Hepatocyte (in vitro differentiated cells): ENCODE data around the gene MAD1L1. TPM values are rescaled to one million over a fixed set of nuclear protein-coding genes. Genes with fewer than 3 reads are reported as not detected.

Experiments used
- DNase-seq: peaks from one replicate; pipeline ENCODE4 v3.0.0-alpha.2; 2016; ENCODE audit warnings: low spot score
- H2AFZ ChIP-seq: fragments of 200-600 bp; sonication (generic); 2 replicates; pipeline ENCODE4 v1.6.0; 2016; ENCODE audit warnings: antibody characterized with exemption, mild to moderate bottlenecking
- H3K27ac ChIP-seq: fragments of 200-600 bp; sonication (generic); 2 replicates; pipeline ENCODE4 v1.5.1; 2016; ENCODE audit warnings: mild to moderate bottlenecking
- H3K27me3 ChIP-seq: fragments of 200-600 bp; sonication (generic); 2 replicates; pipeline ENCODE4 v1.6.1; 2016
- H3K36me3 ChIP-seq: fragments of 200-600 bp; sonication (generic); replicated peaks from 2 replicates; pipeline ENCODE4 v1.5.1; 2016; ENCODE audit warnings: low read depth; ENCODE audit not compliant: insufficient read depth
- H3K4me1 ChIP-seq: fragments of 200-600 bp; sonication (generic); 2 replicates; pipeline ENCODE4 v1.5.1; 2016; ENCODE audit warnings: mild to moderate bottlenecking, moderate library complexity; ENCODE audit not compliant: insufficient read depth
- H3K4me2 ChIP-seq: fragments of 200-600 bp; sonication (generic); 2 replicates; pipeline ENCODE4 v1.6.0; 2016
- H3K4me3 ChIP-seq: fragments of 200-600 bp; sonication (generic); 2 replicates; pipeline ENCODE4 v1.5.1; 2016; ENCODE audit warnings: mild to moderate bottlenecking
- H3K79me2 ChIP-seq: fragments of 200-600 bp; sonication (generic); 2 replicates; pipeline ENCODE4 v1.6.0; 2017; ENCODE audit warnings: mild to moderate bottlenecking
- H3K9me2 ChIP-seq: fragments of 200-600 bp; sonication (generic); replicated peaks from 2 replicates; pipeline ENCODE4 v1.6.0; 2017; ENCODE audit warnings: mild to moderate bottlenecking; ENCODE audit not compliant: insufficient read depth
- H3K9me3 ChIP-seq: fragments of 200-600 bp; sonication (generic); 2 replicates; pipeline ENCODE4 v1.5.1; 2016; ENCODE audit warnings: low read depth, mild to moderate bottlenecking
- H4K20me1 ChIP-seq: fragments of 200-600 bp; sonication (generic); 2 replicates; pipeline ENCODE4 v1.6.0; 2016; ENCODE audit warnings: mild to moderate bottlenecking; ENCODE audit not compliant: insufficient read depth, poor library complexity, severe bottlenecking
- CTCF ChIP-seq: fragments of 200-600 bp; sonication (generic); IDR thresholded peaks from 2 replicates; pipeline ENCODE4 v1.5.1; 2016; ENCODE audit warnings: antibody characterized with exemption, mild to moderate bottlenecking; ENCODE audit not compliant: poor library complexity
- EZH2 ChIP-seq: fragments of 200-600 bp; sonication (generic); IDR thresholded peaks from 2 replicates; pipeline ENCODE4 v1.6.1; 2016; ENCODE audit warnings: antibody characterized with exemption, mild to moderate bottlenecking, borderline replicate concordance
- EZH2phosphoT487 ChIP-seq: fragments of 200-600 bp; sonication (generic); IDR thresholded peaks from one replicate; pipeline ENCODE4 v1.6.1; 2018; ENCODE audit warnings: antibody characterized with exemption, mild to moderate bottlenecking, low read depth, moderate library complexity; ENCODE audit not compliant: unreplicated experiment, severe bottlenecking
- WGBS: methylation state at CpG from one replicate; pipeline ENCODE4 v1.1.6; 2016; ENCODE audit warnings: low lambda C conversion rate; ENCODE audit errors: missing lambda C conversion rate; 5-methylcytosine and 5-hydroxymethylcytosine counted together
- polyA plus RNA-seq: library from polyadenylated mRNA; unstranded; fragments of >200 nt; fragmentation: Nextera tagmentation; extraction: Ambion mirVana; gene quantifications from 2 replicates; pipeline ENCODE4 v1.2.1, GENCODE V29; 2016
- total RNA-seq: library from RNA; depleted of rRNA; stranded (reverse); fragments of >200 nt; gene quantifications from 2 replicates; pipeline ENCODE4 v1.2.3, GENCODE V29; 2014

MAD1L1 gene
- total and polyA plus RNA-seq, 2 experiments from 2014 or later: 30.7 to 31.0 TPM

- Histone ChIP-seq H3K27ac (no peak overlapping the region), H4K20me1 (no peaks in the 10 kb centered on the region), H3K36me3 (no peaks in the 10 kb centered on the region), H3K9me2 (no peaks in the 10 kb centered on the region), H3K4me2 (no peak overlapping the region), H3K4me1 (no peaks in the 10 kb centered on the region), H3K4me3 (no peak overlapping the region), H3K79me2 (no peaks in the 10 kb centered on the region), H3K9me3 (no peaks in the 10 kb centered on the region), H2AFZ (no peak overlapping the region), H3K27me3 (no peaks in the 10 kb centered on the region)
- WGBS: 98% methylated on average over 22 of the region's 38 CpGs
- TF ChIP-seq EZH2 (no peak), EZH2phosphoT487 (no peak), CTCF (no peak)
- DNase-seq: no peak
These were observed 24.4 kb upstream of the MAD1L1 start for GRCh38 chr7:2257046-2257551.

- no peaks in the 10 kb centered on the region for H3K4me1 ChIP-seq
- no peaks in the 10 kb centered on the region for H3K9me2 ChIP-seq
- no peaks in the 10 kb centered on the region for H3K9me3 ChIP-seq
- H3K4me2 ChIP-seq: no peak overlapping the region
- no peaks in the 10 kb centered on the region for H3K79me2 ChIP-seq
- no peak for DNase-seq
- WGBS: 97% methylated on average over 43 of the region's 44 CpGs
- H3K4me3 ChIP-seq: no peak overlapping the region
- no peak overlapping the region for H3K27ac ChIP-seq
- TF ChIP-seq CTCF (no peak), EZH2 (no peak), EZH2phosphoT487 (no peak)
- no peaks in the 10 kb centered on the region for H3K36me3 ChIP-seq
- no peaks in the 10 kb centered on the region for H3K27me3 ChIP-seq
- H2AFZ ChIP-seq: no peak overlapping the region
- no peaks in the 10 kb centered on the region for H4K20me1 ChIP-seq
These were observed 23.7 kb upstream of the MAD1L1 start for GRCh38 chr7:2256306-2257045.

- DNase-seq: no peak
- Histone ChIP-seq H3K27me3 (no peaks in the 10 kb centered on the region), H3K4me1 (no peaks in the 10 kb centered on the region), H2AFZ (no peak overlapping the region), H3K79me2 (no peaks in the 10 kb centered on the region), H4K20me1 (no peaks in the 10 kb centered on the region), H3K9me2 (no peaks in the 10 kb centered on the region), H3K9me3 (no peaks in the 10 kb centered on the region), H3K4me2 (no peak overlapping the region), H3K27ac (no peak overlapping the region), H3K4me3 (no peak overlapping the region), H3K36me3 (no peaks in the 10 kb centered on the region)
- WGBS: 93% methylated on average over 33 of the region's 33 CpGs
- TF ChIP-seq CTCF: no peak
- TF ChIP-seq EZH2: no peak
- no peak for TF ChIP-seq EZH2phosphoT487
These were observed 22.7 kb upstream of the MAD1L1 start for GRCh38 chr7:2255145-2256139.
